ENCODE results near the gene FLRT2.

DNA sequence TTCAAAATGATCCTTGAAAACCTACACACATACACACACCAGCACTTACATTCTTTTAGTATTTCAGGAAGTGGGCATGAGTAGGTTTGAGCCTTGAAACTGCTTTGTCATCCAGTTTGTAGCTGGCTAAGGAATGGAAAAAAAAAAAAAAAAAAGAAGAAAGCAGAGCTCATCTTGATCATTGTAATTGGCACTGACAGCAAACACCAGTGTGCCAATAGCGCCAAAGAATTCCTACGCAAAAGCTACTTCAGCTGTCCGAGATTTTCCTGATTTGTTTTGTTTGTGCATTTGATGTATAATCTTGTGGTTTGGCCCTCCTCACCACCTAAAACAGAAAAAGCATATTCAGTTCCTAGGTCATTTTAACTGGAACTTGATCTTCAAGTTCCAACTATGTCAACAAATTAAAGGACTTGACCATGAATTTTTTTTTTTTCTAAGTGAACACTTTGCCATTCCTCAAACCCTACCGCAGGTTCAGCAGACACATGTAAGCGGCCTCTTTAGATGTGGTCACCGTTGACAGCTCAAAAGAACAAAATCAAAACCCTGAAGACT, 57.3 kb downstream of the FLRT2 start:
- TF ChIP-seq SMARCE1 (IDR thresholded peaks at IDR 0.05) (no peak), TAF1 (IDR thresholded peaks at IDR 0.05; ENCODE audit: control insufficient read depth, extremely low read depth, insufficient read depth, low read length, severe bottlenecking) (no peak), RBFOX2 (IDR thresholded peaks at IDR 0.05; ENCODE audit: low read depth, low read length) (no peak), POLR2A (conservative IDR thresholded peaks at IDR 0.05) (no peak), ETV5 (CRISPR knock-in tag; IDR thresholded peaks at IDR 0.05; ENCODE audit: low read depth) (no peak), KLF6 (CRISPR knock-in tag; IDR thresholded peaks at IDR 0.05; ENCODE audit: borderline replicate concordance) (no peak), ZNF695 (CRISPR knock-in tag; IDR thresholded peaks at IDR 0.05) (no peak)
- TF ChIP-seq, protein P1, sequence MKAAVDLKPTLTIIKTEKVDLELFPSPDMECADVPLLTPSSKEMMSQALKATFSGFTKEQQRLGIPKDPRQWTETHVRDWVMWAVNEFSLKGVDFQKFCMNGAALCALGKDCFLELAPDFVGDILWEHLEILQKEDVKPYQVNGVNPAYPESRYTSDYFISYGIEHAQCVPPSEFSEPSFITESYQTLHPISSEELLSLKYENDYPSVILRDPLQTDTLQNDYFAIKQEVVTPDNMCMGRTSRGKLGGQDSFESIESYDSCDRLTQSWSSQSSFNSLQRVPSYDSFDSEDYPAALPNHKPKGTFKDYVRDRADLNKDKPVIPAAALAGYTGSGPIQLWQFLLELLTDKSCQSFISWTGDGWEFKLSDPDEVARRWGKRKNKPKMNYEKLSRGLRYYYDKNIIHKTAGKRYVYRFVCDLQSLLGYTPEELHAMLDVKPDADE (conservative IDR thresholded peaks at IDR 0.05; ENCODE audit: control insufficient read depth, low read depth, low read length): no peak
- TF ChIP-seq, protein P2, sequence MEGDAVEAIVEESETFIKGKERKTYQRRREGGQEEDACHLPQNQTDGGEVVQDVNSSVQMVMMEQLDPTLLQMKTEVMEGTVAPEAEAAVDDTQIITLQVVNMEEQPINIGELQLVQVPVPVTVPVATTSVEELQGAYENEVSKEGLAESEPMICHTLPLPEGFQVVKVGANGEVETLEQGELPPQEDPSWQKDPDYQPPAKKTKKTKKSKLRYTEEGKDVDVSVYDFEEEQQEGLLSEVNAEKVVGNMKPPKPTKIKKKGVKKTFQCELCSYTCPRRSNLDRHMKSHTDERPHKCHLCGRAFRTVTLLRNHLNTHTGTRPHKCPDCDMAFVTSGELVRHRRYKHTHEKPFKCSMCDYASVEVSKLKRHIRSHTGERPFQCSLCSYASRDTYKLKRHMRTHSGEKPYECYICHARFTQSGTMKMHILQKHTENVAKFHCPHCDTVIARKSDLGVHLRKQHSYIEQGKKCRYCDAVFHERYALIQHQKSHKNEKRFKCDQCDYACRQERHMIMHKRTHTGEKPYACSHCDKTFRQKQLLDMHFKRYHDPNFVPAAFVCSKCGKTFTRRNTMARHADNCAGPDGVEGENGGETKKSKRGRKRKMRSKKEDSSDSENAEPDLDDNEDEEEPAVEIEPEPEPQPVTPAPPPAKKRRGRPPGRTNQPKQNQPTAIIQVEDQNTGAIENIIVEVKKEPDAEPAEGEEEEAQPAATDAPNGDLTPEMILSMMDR (IDR thresholded peaks at IDR 0.05 in 2 of 3, conservative IDR thresholded peaks at IDR 0.05 in 1 of 3; ENCODE audit: insufficient read depth in 2 of 3, low read depth in 1 of 3, low read length in 3 of 3): no peak
- TF ChIP-seq, protein P3, sequence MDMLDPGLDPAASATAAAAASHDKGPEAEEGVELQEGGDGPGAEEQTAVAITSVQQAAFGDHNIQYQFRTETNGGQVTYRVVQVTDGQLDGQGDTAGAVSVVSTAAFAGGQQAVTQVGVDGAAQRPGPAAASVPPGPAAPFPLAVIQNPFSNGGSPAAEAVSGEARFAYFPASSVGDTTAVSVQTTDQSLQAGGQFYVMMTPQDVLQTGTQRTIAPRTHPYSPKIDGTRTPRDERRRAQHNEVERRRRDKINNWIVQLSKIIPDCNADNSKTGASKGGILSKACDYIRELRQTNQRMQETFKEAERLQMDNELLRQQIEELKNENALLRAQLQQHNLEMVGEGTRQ (CRISPR knock-in tag; IDR thresholded peaks at IDR 0.05): no peak

All from K562 (cell line).